GM23338 (cell line): ENCODE results near the gene KEL. TPM values are rescaled to one million over a fixed set of nuclear protein-coding genes. Genes with fewer than 3 reads are reported as not detected.

Source experiments
- ATAC-seq: fragments of 200-7000 bp; cut with Tn5 transposase; 3 replicates; pipeline ENCODE4 v1.9.1; 2020
- DNase-seq: peaks from one replicate; pipeline ENCODE4 v3.0.0-alpha.2; 2015; ENCODE audit warnings: low spot score
- H2AFZ ChIP-seq: fragments of 200-600 bp; sonication (generic); 2 replicates; pipeline ENCODE4 v1.8.0; 2016; ENCODE audit warnings: antibody characterized with exemption, mild to moderate bottlenecking, moderate library complexity
- H3F3A ChIP-seq: fragments of 200-600 bp; sonication (generic); replicated peaks from 2 replicates; pipeline ENCODE4 v1.8.0; 2017; ENCODE audit warnings: antibody characterized with exemption, mixed run types, low read depth
- H3K27ac ChIP-seq: fragments of 200-600 bp; sonication (generic); 2 replicates; pipeline ENCODE4 v1.6.1; 2016; ENCODE audit warnings: low read depth
- H3K27me3 ChIP-seq: fragments of 200-600 bp; sonication (generic); 2 replicates; pipeline ENCODE4 v1.8.0; 2016; ENCODE audit warnings: mild to moderate bottlenecking, mixed run types, moderate library complexity; ENCODE audit not compliant: insufficient read depth
- H3K36me3 ChIP-seq: fragments of 200-600 bp; sonication (generic); 2 replicates; pipeline ENCODE4 v1.8.0; 2016; ENCODE audit warnings: mild to moderate bottlenecking; ENCODE audit not compliant: insufficient read depth
- H3K4me1 ChIP-seq: fragments of 200-600 bp; sonication (generic); 2 replicates; pipeline ENCODE4 v1.8.0; 2016; ENCODE audit warnings: mild to moderate bottlenecking, moderate library complexity; ENCODE audit not compliant: insufficient read depth
- H3K4me2 ChIP-seq: fragments of 200-600 bp; sonication (generic); 2 replicates; pipeline ENCODE4 v1.7.1; 2017; ENCODE audit warnings: mixed run types
- H3K4me3 ChIP-seq: fragments of 200-600 bp; sonication (generic); 2 replicates; pipeline ENCODE4 v1.6.1; 2016; ENCODE audit warnings: mixed run types
- H3K79me2 ChIP-seq: fragments of 200-600 bp; sonication (generic); replicated peaks from 2 replicates; pipeline ENCODE4 v1.8.0; 2017; ENCODE audit warnings: mild to moderate bottlenecking; ENCODE audit not compliant: insufficient read depth
- H3K9me2 ChIP-seq: fragments of 200-600 bp; sonication (generic); 2 replicates; pipeline ENCODE4 v1.8.0; 2017; ENCODE audit not compliant: insufficient read depth
- H4K20me1 ChIP-seq: fragments of 200-600 bp; sonication (generic); replicated peaks from 2 replicates; pipeline ENCODE4 v1.8.0; 2017; ENCODE audit warnings: mild to moderate bottlenecking; ENCODE audit not compliant: insufficient read depth
- H3K27ac Mint-ChIP-seq: 2 replicates; pipeline ENCODE4 v1.8.0; 2020; ENCODE audit warnings: inconsistent platforms, mild to moderate bottlenecking, moderate library complexity, mixed read lengths
- H3K27me3 Mint-ChIP-seq: 3 replicates; pipeline ENCODE4 v1.8.0; 2022; ENCODE audit warnings: low read depth, mild to moderate bottlenecking, moderate library complexity, mixed read lengths, inconsistent platforms; ENCODE audit not compliant: insufficient read depth, poor library complexity
- H3K36me3 Mint-ChIP-seq: 3 replicates; pipeline ENCODE4 v1.8.0; 2021; ENCODE audit warnings: low read depth, mild to moderate bottlenecking, inconsistent platforms, moderate library complexity, mixed read lengths
- H3K4me1 Mint-ChIP-seq: 3 replicates; pipeline ENCODE4 v1.8.0; 2020; ENCODE audit warnings: mild to moderate bottlenecking, inconsistent platforms, mixed read lengths
- H3K4me3 Mint-ChIP-seq: 3 replicates; pipeline ENCODE4 v1.8.0; 2021; ENCODE audit warnings: moderate library complexity, mild to moderate bottlenecking, inconsistent platforms, mixed read lengths
- H3K9me3 Mint-ChIP-seq: 3 replicates; pipeline ENCODE4 v1.8.0; 2020; ENCODE audit warnings: moderate library complexity, mild to moderate bottlenecking, inconsistent platforms, mixed read lengths
- CREB1 ChIP-seq: fragments of 250-450 bp; sonication (Bioruptor Pico); IDR thresholded peaks from 2 replicates; pipeline ENCODE4 v1.5.0; 2020; ENCODE audit warnings: low read depth, mild to moderate bottlenecking, moderate library complexity
- EZH2 ChIP-seq: fragments of 200-600 bp; sonication (generic); IDR thresholded peaks from one replicate; pipeline ENCODE4 v1.8.0; 2017; ENCODE audit warnings: antibody characterized with exemption, mild to moderate bottlenecking, low read depth; ENCODE audit not compliant: unreplicated experiment
- NANOG ChIP-seq: IDR thresholded peaks from 2 replicates; pipeline ENCODE4 v1.6.1; 2016; ENCODE audit warnings: antibody characterized with exemption, borderline replicate concordance
- POLR2AphosphoS5 ChIP-seq: IDR thresholded peaks from 2 replicates; pipeline ENCODE4 v1.6.1; 2016; ENCODE audit warnings: antibody characterized with exemption, low read depth
- STAT1 ChIP-seq: IDR thresholded peaks from one replicate; pipeline ENCODE4 v1.6.1; 2016; ENCODE audit warnings: antibody characterized with exemption; ENCODE audit not compliant: unreplicated experiment
- ZNF114 ChIP-seq: fragments of 250-450 bp; sonication (Bioruptor Pico); IDR thresholded peaks from 2 replicates; pipeline ENCODE4 v1.5.0; 2020; ENCODE audit warnings: mild to moderate bottlenecking, moderate library complexity
- ZNF331 ChIP-seq: fragments of 250-450 bp; sonication (Bioruptor Pico); IDR thresholded peaks from 2 replicates; pipeline ENCODE4 v1.5.0; 2020; ENCODE audit warnings: low read depth, mild to moderate bottlenecking, moderate library complexity
- polyA plus RNA-seq: library from polyadenylated mRNA; unstranded; fragments of >200 nt; fragmentation: Nextera tagmentation; extraction: Ambion mirVana; gene quantifications from 2 replicates; pipeline ENCODE4 v1.2.1, GENCODE V29; 2016
- total RNA-seq: library from RNA; depleted of rRNA; stranded (reverse); fragments of >200 nt; shearing (Covaris generic); gene quantifications from 2 replicates; pipeline ENCODE4 v1.2.3, GENCODE V29; 2014
- TF ChIP-seq, protein P1 (sequence below), 2 experiments: fragments of 200-600 bp in 1 of 2; sonication (generic) in 1 of 2; conservative IDR thresholded peaks; 2 replicates each; pipeline versions ENCODE4 v1.5.1 to v1.6.1; 2016 to 2017; ENCODE audit warnings: antibody characterized with exemption in 2 of 2, low read depth in 2 of 2, mild to moderate bottlenecking in 2 of 2, moderate library complexity in 1 of 2
- TF ChIP-seq, protein P2 (sequence below): IDR thresholded peaks from one replicate; pipeline ENCODE4 v1.6.1; 2018; ENCODE audit warnings: antibody characterized with exemption; ENCODE audit not compliant: unreplicated experiment
- TF ChIP-seq, protein P3 (sequence below): IDR thresholded peaks from 2 replicates; pipeline ENCODE4 v1.6.1; 2016; ENCODE audit warnings: antibody characterized with exemption

KEL gene
- total and polyA plus RNA-seq, 2 experiments from 2014 or later, result 1.2 to 3.6 TPM

DNA sequence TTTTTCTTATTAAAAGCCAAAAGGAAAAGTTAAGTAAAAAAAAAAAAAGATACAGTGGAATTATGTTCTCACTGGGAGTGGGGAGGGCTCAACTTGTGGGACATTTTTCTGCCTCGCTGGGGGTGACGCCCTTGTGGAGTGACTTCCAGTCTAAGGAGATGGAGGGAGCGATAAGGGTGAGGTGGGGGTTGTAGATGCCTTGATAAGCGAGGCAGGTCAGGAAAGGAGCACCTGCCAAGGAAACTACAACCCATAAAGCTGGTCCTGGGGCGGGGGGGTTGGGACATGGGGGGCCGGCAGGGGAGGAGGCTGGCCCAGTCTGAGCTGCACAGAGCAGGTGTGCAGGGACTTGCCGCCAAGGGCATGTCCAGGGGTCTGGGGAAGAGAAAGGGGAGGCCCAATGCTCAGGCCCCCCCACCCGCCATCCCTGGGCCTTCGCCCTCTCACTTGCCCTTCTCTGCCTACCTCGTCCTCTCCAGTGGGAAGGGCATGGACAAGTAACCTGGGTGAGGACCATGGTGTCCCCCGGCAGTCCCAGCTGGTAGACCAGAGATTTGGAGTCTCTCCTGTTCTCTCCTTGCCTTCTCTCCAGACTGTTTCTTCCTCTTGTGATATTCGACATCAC, 26.1 kb downstream of the KEL start (continued):
- TF ChIP-seq, protein P1, sequence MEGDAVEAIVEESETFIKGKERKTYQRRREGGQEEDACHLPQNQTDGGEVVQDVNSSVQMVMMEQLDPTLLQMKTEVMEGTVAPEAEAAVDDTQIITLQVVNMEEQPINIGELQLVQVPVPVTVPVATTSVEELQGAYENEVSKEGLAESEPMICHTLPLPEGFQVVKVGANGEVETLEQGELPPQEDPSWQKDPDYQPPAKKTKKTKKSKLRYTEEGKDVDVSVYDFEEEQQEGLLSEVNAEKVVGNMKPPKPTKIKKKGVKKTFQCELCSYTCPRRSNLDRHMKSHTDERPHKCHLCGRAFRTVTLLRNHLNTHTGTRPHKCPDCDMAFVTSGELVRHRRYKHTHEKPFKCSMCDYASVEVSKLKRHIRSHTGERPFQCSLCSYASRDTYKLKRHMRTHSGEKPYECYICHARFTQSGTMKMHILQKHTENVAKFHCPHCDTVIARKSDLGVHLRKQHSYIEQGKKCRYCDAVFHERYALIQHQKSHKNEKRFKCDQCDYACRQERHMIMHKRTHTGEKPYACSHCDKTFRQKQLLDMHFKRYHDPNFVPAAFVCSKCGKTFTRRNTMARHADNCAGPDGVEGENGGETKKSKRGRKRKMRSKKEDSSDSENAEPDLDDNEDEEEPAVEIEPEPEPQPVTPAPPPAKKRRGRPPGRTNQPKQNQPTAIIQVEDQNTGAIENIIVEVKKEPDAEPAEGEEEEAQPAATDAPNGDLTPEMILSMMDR (conservative IDR thresholded peaks at IDR 0.05; ENCODE audit: low read depth in 2 of 2), result no peak
- no peak for TF ChIP-seq CREB1 (CRISPR knock-in tag)
- no peak for TF ChIP-seq STAT1
- no peak for TF ChIP-seq ZNF331 (CRISPR knock-in tag)
- TF ChIP-seq EZH2, result no peak
- TF ChIP-seq, protein P2, sequence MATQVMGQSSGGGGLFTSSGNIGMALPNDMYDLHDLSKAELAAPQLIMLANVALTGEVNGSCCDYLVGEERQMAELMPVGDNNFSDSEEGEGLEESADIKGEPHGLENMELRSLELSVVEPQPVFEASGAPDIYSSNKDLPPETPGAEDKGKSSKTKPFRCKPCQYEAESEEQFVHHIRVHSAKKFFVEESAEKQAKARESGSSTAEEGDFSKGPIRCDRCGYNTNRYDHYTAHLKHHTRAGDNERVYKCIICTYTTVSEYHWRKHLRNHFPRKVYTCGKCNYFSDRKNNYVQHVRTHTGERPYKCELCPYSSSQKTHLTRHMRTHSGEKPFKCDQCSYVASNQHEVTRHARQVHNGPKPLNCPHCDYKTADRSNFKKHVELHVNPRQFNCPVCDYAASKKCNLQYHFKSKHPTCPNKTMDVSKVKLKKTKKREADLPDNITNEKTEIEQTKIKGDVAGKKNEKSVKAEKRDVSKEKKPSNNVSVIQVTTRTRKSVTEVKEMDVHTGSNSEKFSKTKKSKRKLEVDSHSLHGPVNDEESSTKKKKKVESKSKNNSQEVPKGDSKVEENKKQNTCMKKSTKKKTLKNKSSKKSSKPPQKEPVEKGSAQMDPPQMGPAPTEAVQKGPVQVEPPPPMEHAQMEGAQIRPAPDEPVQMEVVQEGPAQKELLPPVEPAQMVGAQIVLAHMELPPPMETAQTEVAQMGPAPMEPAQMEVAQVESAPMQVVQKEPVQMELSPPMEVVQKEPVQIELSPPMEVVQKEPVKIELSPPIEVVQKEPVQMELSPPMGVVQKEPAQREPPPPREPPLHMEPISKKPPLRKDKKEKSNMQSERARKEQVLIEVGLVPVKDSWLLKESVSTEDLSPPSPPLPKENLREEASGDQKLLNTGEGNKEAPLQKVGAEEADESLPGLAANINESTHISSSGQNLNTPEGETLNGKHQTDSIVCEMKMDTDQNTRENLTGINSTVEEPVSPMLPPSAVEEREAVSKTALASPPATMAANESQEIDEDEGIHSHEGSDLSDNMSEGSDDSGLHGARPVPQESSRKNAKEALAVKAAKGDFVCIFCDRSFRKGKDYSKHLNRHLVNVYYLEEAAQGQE, result no peak

DNA sequence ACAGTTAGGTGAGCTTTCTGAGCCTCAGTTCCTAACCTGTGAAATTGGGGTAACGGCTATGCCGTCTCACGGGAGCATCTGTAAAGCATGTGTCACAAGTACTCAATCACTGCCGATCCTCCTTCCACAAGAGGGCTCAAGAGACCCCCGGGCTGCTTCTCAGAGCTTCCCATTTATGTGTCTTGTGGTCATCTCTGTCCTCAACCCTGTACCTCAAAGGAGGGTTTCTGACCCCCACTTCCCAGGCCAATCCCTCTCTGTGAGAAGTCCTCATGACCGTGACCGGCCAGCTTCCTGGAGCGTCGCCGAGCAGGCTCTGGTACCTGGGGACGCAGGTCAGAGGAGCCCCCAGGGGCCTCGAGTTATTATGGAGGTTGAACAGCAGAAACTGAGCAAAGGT, 28.1 kb downstream of the KEL start:
- H3K9me3 Mint-ChIP-seq, result no peaks in the 10 kb centered on the region

More for the DNA sequence above, 28.1 kb downstream of the KEL start:
- H3K4me1 Mint-ChIP-seq, result peaks cover 9% of the 10 kb centered on the region
- Histone ChIP-seq H3K27me3 (no peaks in the 10 kb centered on the region), H3F3A (no peaks in the 10 kb centered on the region), H3K4me1 (no peaks in the 10 kb centered on the region), H3K27ac (no peak overlapping the region), H3K36me3 (no peaks in the 10 kb centered on the region), H3K4me3 (no peak overlapping the region), H4K20me1 (no peaks in the 10 kb centered on the region), H3K9me2 (no peaks in the 10 kb centered on the region), H3K79me2 (no peaks in the 10 kb centered on the region), H2AFZ (no peak overlapping the region), H3K4me2 (no peak overlapping the region)
- TF ChIP-seq POLR2AphosphoS5 (no peak), EZH2 (no peak), ZNF114 (CRISPR knock-in tag) (no peak), NANOG (no peak), CREB1 (CRISPR knock-in tag) (no peak)
- TF ChIP-seq, protein P3, sequence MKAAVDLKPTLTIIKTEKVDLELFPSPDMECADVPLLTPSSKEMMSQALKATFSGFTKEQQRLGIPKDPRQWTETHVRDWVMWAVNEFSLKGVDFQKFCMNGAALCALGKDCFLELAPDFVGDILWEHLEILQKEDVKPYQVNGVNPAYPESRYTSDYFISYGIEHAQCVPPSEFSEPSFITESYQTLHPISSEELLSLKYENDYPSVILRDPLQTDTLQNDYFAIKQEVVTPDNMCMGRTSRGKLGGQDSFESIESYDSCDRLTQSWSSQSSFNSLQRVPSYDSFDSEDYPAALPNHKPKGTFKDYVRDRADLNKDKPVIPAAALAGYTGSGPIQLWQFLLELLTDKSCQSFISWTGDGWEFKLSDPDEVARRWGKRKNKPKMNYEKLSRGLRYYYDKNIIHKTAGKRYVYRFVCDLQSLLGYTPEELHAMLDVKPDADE, result no peak
- H3K36me3 Mint-ChIP-seq, result no peaks in the 10 kb centered on the region; the same call in 2 of the 3 replicates
- H3K27ac Mint-ChIP-seq, result no peak overlapping the region
- DNase-seq, result no peak
- no peak overlapping the region for H3K4me3 Mint-ChIP-seq
- H3K27me3 Mint-ChIP-seq, result peaks cover 13% of the 10 kb centered on the region
- no peak for ATAC-seq
